ENCODE measurements around the gene WDSUB1.

DNA sequence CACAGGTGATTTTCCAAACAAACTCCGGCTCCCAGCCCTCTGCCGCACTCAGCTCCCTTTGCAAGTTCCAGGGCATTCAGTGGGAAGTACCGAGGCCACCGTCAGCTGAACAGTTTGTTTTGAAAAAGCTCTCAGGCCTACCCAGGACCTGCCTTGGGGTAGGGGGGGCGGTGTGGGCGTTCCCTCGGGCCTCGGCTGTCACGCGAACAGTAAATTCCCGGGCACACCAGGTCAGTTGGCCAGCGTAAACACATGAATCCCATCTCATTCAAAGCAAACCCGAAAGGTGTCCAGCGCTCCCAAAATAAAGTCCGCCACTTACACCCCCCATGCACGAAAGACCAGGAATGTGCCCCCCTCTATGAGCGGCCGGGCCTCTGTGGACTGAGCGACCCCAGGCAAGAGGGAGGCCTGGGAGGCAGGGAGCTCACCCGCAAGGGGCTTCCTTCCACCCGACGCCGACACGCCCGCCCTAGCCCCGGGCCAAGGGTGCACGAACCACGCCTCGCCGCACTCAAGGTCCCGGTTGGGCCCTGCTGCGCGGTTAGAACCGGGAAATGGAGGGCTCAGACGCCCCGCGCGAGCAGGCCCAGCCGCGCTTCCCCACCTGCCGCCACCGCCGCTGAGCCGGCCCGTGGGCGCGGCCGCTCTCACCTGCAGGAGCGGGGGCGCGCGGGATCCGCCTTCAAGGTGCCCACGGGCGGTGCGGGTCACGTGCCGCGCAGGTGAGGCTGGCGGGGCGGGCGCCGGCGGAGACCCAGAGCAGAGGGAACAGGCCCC, at the start of gene WDSUB1:
- TF ChIP-seq, protein P1, sequence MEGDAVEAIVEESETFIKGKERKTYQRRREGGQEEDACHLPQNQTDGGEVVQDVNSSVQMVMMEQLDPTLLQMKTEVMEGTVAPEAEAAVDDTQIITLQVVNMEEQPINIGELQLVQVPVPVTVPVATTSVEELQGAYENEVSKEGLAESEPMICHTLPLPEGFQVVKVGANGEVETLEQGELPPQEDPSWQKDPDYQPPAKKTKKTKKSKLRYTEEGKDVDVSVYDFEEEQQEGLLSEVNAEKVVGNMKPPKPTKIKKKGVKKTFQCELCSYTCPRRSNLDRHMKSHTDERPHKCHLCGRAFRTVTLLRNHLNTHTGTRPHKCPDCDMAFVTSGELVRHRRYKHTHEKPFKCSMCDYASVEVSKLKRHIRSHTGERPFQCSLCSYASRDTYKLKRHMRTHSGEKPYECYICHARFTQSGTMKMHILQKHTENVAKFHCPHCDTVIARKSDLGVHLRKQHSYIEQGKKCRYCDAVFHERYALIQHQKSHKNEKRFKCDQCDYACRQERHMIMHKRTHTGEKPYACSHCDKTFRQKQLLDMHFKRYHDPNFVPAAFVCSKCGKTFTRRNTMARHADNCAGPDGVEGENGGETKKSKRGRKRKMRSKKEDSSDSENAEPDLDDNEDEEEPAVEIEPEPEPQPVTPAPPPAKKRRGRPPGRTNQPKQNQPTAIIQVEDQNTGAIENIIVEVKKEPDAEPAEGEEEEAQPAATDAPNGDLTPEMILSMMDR (IDR thresholded peaks at IDR 0.05; ENCODE audit: low read depth, low read length, poor library complexity, severe bottlenecking): no peak
- no peak for TF ChIP-seq EZH2phosphoT487 (IDR thresholded peaks at IDR 0.05; ENCODE audit: borderline replicate concordance, low read length)
